ENCODE results near the gene BID. TPM values are rescaled to one million over a fixed set of nuclear protein-coding genes. Genes with fewer than 3 reads are reported as not detected.

Gene BID
- total and polyA plus RNA-seq, 2 of the 8 experiments (the other 6 are each of a cell fraction or from before 2014, with no cell fraction given), result 39.3 to 114 TPM

GRCh38 chr22:17787716-17788330 lies 13.6 kb upstream of the BID start:
- POLR2A ChIA-PET (ENCODE audit: partially characterized antibody), result interaction anchor here (0.6 to 6.3 kb wide), 6 partner anchors 10 to 566 kb away, joined by 3 to 38 read pairs (median 4); partner anchors contain the start of gene BID
- H3K4me1 ChIP-seq (replicated peaks in 1 of 4; ENCODE audit: control insufficient read depth in 3 of 4, insufficient read depth in 4 of 4, low read length in 3 of 4), result peaks cover 0 to 5% (median 0%) of the 10 kb centered on the region in 4 experiments; a peak in 1 of 7 replicates
- TF ChIP-seq GABPA (IDR thresholded peaks at IDR 0.05; ENCODE audit: borderline replicate concordance, insufficient read depth, low read length) (no peak), ASH2L (IDR thresholded peaks at IDR 0.05; ENCODE audit: low read length) (no peak), TBP (IDR thresholded peaks at IDR 0.05; ENCODE audit: low read depth, low read length) (no peak), SUZ12 (IDR thresholded peaks at IDR 0.05; ENCODE audit: low read length) (no peak), JUN (IDR thresholded peaks at IDR 0.05; ENCODE audit: low read depth, low read length) (no peak), RAD21 (IDR thresholded peaks at IDR 0.05 in 1 of 2, conservative IDR thresholded peaks at IDR 0.05 in 1 of 2; ENCODE audit: low read depth in 2 of 2, low read length in 2 of 2) (no peak), JUND (IDR thresholded peaks at IDR 0.05; ENCODE audit: low read length) (no peak), ATF3 (IDR thresholded peaks at IDR 0.05; ENCODE audit: insufficient read depth, low read depth, low read length) (no peak)

More at GRCh38 chr22:17787716-17788330, 13.6 kb upstream of the BID start:
- DNase-seq (ENCODE audit: low read depth in 1 of 2, low spot score in 2 of 2), result no peak
- no peak overlapping the region for H3K14ac ChIP-seq (ENCODE audit: insufficient read length)
- no peak overlapping the region for H4K5ac ChIP-seq (ENCODE audit: insufficient read length, low read depth, low read length)
- H2AK5ac ChIP-seq (ENCODE audit: low read depth, low read length), result no peak overlapping the region
- no peaks in the 10 kb centered on the region for H3K79me2 ChIP-seq (ENCODE audit: control insufficient read depth in 1 of 2, insufficient read depth in 2 of 2, low read length in 2 of 2)
- H3K23me2 ChIP-seq (ENCODE audit: low read depth, low read length), result no peaks in the 10 kb centered on the region
- H2BK15ac ChIP-seq (ENCODE audit: low read length), result peak overlapping the region; percentile 23; the same call in 1 of the 2 replicates
- H3K9me3 ChIP-seq (ENCODE audit: insufficient read depth in 2 of 2, low read depth in 1 of 2, low read length in 1 of 2), result no peaks in the 10 kb centered on the region
- no peak overlapping the region for H4K91ac ChIP-seq (replicated peaks; ENCODE audit: insufficient read length, low read length)
- H3K9ac ChIP-seq (replicated peaks in 1 of 4; ENCODE audit: extremely low read depth in 1 of 4, low read depth in 3 of 4, low read length in 3 of 4), result no peak overlapping the region
- H2BK120ac ChIP-seq (replicated peaks; ENCODE audit: low read depth, low read length), result no peak overlapping the region
- FAIRE-seq, result no peak
- no peak overlapping the region for H2BK20ac ChIP-seq (ENCODE audit: low read length)
- 92% methylated on average over 21 of the region's 21 CpGs; no CpG with 5 or more reads in 1 of the 2 experiments for WGBS, 2 experiments (ENCODE audit: extremely low coverage in 1 of 2, insufficient coverage in 1 of 2, insufficient read length in 1 of 2, insufficient replicate concordance in 2 of 2, low coverage in 1 of 2, low lambda C conversion rate in 2 of 2, missing lambda C conversion rate in 1 of 2)
- no peak overlapping the region for H3K4me3 ChIP-seq (ENCODE audit: extremely low read depth in 1 of 4, insufficient read depth in 2 of 4, low read depth in 3 of 4, low read length in 4 of 4)
- CTCF ChIA-PET (ENCODE audit: partially characterized antibody), result interaction anchor here (0.9 to 10.7 kb wide), 13 partner anchors 9 to 295 kb away, joined by 3 to 174 read pairs (median 22); partner anchors contain the start of gene BID
- no peak overlapping the region for H2BK5ac ChIP-seq (ENCODE audit: low read depth, low read length)
- no peak overlapping the region for H3K18ac ChIP-seq (ENCODE audit: extremely low read depth, low read length)
- no peak overlapping the region for H3K23ac ChIP-seq (ENCODE audit: insufficient read length)
- H3K56ac ChIP-seq (replicated peaks; ENCODE audit: insufficient read length, low read depth, low read length), result no peak overlapping the region
- no peak overlapping the region for H4K8ac ChIP-seq (ENCODE audit: extremely low read depth, insufficient read depth, low read length)
- no peaks in the 10 kb centered on the region; the same call in 1 of the 2 replicates for H3K79me1 ChIP-seq (ENCODE audit: low read depth, low read length)
- no peaks in the 10 kb centered on the region for H4K20me1 ChIP-seq (replicated peaks in 1 of 2; ENCODE audit: control insufficient read depth in 1 of 2, insufficient read depth in 2 of 2, low read length in 2 of 2)
- no peaks in the 10 kb centered on the region for H3K27me3 ChIP-seq (replicated peaks in 1 of 4; ENCODE audit: control insufficient read depth in 3 of 4, extremely low read depth in 1 of 4, insufficient read depth in 3 of 4, low read length in 3 of 4)
- no peak overlapping the region for H3K27ac ChIP-seq (ENCODE audit: low read depth, low read length)
- no peak overlapping the region for H3K4me2 ChIP-seq (ENCODE audit: insufficient read depth in 1 of 2, low read depth in 2 of 2, low read length in 2 of 2)
- no peak overlapping the region for H3K4ac ChIP-seq (replicated peaks; ENCODE audit: insufficient read length, low read depth, low read length)
- no peak overlapping the region for H2AFZ ChIP-seq (ENCODE audit: low read length)
- H3K36me3 ChIP-seq (ENCODE audit: control insufficient read depth in 2 of 4, insufficient read depth in 4 of 4, low read length in 3 of 4), result no peaks in the 10 kb centered on the region
- no peak overlapping the region for H2BK12ac ChIP-seq (ENCODE audit: low read depth, low read length)
